OCI-LY1 (cell line): Measurements from ENCODE around the gene TUFT1.

Source experiments
- H2AFZ ChIP-seq: fragments of 200-600 bp; sonication (generic), shearing (Covaris generic); 2 replicates; pipeline ENCODE4 v1.6.0; 2014; ENCODE audit warnings: antibody characterized with exemption, mild to moderate bottlenecking, low read length
- H3F3A ChIP-seq: fragments of 200-600 bp; sonication (generic), shearing (Covaris generic); 2 replicates; pipeline ENCODE4 v1.6.0; 2014; ENCODE audit warnings: mild to moderate bottlenecking, antibody characterized with exemption, low read length, moderate library complexity; ENCODE audit not compliant: insufficient read depth
- H3K27ac ChIP-seq: fragments of 200-600 bp; sonication (generic); 2 replicates; pipeline ENCODE4 v1.5.1; 2014; ENCODE audit warnings: low read length, mixed run types, mild to moderate bottlenecking, low read depth; ENCODE audit not compliant: poor library complexity, severe bottlenecking
- H3K27me3 ChIP-seq: fragments of 200-600 bp; sonication (generic); 2 replicates; pipeline ENCODE4 v1.6.0; 2014; ENCODE audit warnings: antibody characterized with exemption, mild to moderate bottlenecking, low read length, moderate library complexity; ENCODE audit not compliant: insufficient read depth
- H3K36me3 ChIP-seq: fragments of 200-600 bp; sonication (generic); 2 replicates; pipeline ENCODE4 v1.6.1; 2014; ENCODE audit warnings: mild to moderate bottlenecking, antibody characterized with exemption, low read length, moderate library complexity, mixed read lengths; ENCODE audit not compliant: insufficient read depth
- H3K4me1 ChIP-seq: fragments of 200-600 bp; sonication (generic); 2 replicates; pipeline ENCODE4 v1.5.1; 2014; ENCODE audit warnings: mild to moderate bottlenecking, low read length, moderate library complexity; ENCODE audit not compliant: insufficient read depth, severe bottlenecking
- H3K4me2 ChIP-seq: fragments of 200-600 bp; sonication (generic), shearing (Covaris generic); 2 replicates; pipeline ENCODE4 v1.6.1; 2014; ENCODE audit warnings: low read length
- H3K4me3 ChIP-seq: fragments of 200-600 bp; sonication (generic); 2 replicates; pipeline ENCODE4 v1.5.1; 2014; ENCODE audit warnings: low read length, low read depth, mild to moderate bottlenecking, mixed read lengths; ENCODE audit not compliant: poor library complexity, severe bottlenecking
- H3K79me2 ChIP-seq: fragments of 200-600 bp; shearing (Covaris generic); 2 replicates; pipeline ENCODE4 v1.6.1; 2016; ENCODE audit warnings: mixed run types, low read length, mixed read lengths; ENCODE audit not compliant: insufficient read depth
- H3K9ac ChIP-seq: fragments of 200-600 bp; sonication (generic), shearing (Covaris generic); 2 replicates; pipeline ENCODE4 v1.6.1; 2014; ENCODE audit warnings: mild to moderate bottlenecking, low read length, mixed read lengths
- H3K9me2 ChIP-seq: fragments of 200-600 bp; sonication (generic), shearing (Covaris generic); 2 replicates; pipeline ENCODE4 v1.6.1; 2014; ENCODE audit warnings: low read depth, mild to moderate bottlenecking, low read length, mixed read lengths
- H3K9me3 ChIP-seq: fragments of 200-600 bp; shearing (Covaris generic); 2 replicates; pipeline ENCODE4 v1.6.1; 2014; ENCODE audit warnings: low read length, mixed read lengths
- H4K20me1 ChIP-seq: fragments of 200-600 bp; sonication (generic), shearing (Covaris generic); 2 replicates; pipeline ENCODE4 v1.6.0; 2016; ENCODE audit warnings: mild to moderate bottlenecking, low read length; ENCODE audit not compliant: insufficient read depth
- CTCF ChIP-seq: fragments of 200-600 bp; sonication (generic), shearing (Covaris generic); IDR thresholded peaks from 2 replicates; pipeline ENCODE4 v1.5.1; 2017; ENCODE audit warnings: mild to moderate bottlenecking, antibody characterized with exemption, low read length, moderate library complexity, mixed read lengths
- EZH2 ChIP-seq: fragments of 200-600 bp; sonication (generic), shearing (Covaris generic); IDR thresholded peaks from 2 replicates; pipeline ENCODE4 v1.8.0; 2017; ENCODE audit warnings: borderline replicate concordance, mixed run types, mild to moderate bottlenecking, antibody characterized with exemption, low read length, moderate library complexity, mixed read lengths

Gene TUFT1

GRCh38 chr1:151574575-151575529 is 34.7 kb downstream of the TUFT1 start:
- H3K27ac ChIP-seq, result no peak overlapping the region
- H3K27me3 ChIP-seq, result no peaks in the 10 kb centered on the region
- no peak overlapping the region for H2AFZ ChIP-seq
- H3K9me3 ChIP-seq, result no peaks in the 10 kb centered on the region
- H3K4me1 ChIP-seq, result no peaks in the 10 kb centered on the region
- H3K9ac ChIP-seq, result no peak overlapping the region
- H3K4me2 ChIP-seq, result no peak overlapping the region
- no peaks in the 10 kb centered on the region for H3K9me2 ChIP-seq
- no peaks in the 10 kb centered on the region for H3K79me2 ChIP-seq
- no peaks in the 10 kb centered on the region for H4K20me1 ChIP-seq
- no peaks in the 10 kb centered on the region for H3F3A ChIP-seq
- H3K4me3 ChIP-seq, result no peak overlapping the region
- TF ChIP-seq CTCF, result no peak
- TF ChIP-seq EZH2, result no peak
- H3K36me3 ChIP-seq, result 0 out of 2 replicates have a peak, but pooled peaks cover under 1% of the 10 kb centered on the region

DNA sequence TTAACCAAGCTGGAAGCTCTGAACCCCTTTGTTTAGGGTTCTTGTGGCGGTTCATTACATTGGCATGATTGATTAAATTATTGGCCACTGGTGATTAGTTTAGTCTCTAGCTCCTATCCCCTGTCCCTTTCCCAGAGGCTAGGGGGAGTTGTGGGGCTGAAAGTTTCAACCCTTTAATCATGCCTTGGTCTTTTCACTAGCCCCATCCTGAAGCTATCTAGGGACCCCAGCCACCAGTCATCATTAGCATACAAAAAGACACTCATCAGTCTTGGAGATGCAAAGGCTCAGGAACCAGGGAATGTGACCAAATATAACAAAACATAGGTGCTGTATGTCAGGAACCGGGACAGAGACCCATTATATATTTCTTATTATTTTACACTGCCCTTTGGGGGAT is 37.1 kb downstream of the TUFT1 start:
- H3K27me3 ChIP-seq, result no peaks in the 10 kb centered on the region

GRCh38 chr1:151578941-151579340 is 38.8 kb downstream of the TUFT1 start:
- Histone ChIP-seq H3F3A (no peaks in the 10 kb centered on the region), H3K9ac (no peak overlapping the region), H2AFZ (no peak overlapping the region), H3K36me3 (0 out of 2 replicates have a peak, but pooled peaks cover 3% of the 10 kb centered on the region), H4K20me1 (no peaks in the 10 kb centered on the region), H3K9me3 (no peaks in the 10 kb centered on the region), H3K4me2 (no peak overlapping the region), H3K79me2 (no peaks in the 10 kb centered on the region), H3K4me3 (no peak overlapping the region), H3K27me3 (no peaks in the 10 kb centered on the region), H3K9me2 (no peaks in the 10 kb centered on the region), H3K27ac (no peak overlapping the region), H3K4me1 (no peaks in the 10 kb centered on the region)
- no peak for TF ChIP-seq CTCF
- TF ChIP-seq EZH2, result no peak

More for the DNA sequence above, 37.1 kb downstream of the TUFT1 start:
- H3K4me1 ChIP-seq, result no peaks in the 10 kb centered on the region
- no peaks in the 10 kb centered on the region for H3F3A ChIP-seq
- H3K9ac ChIP-seq, result no peak overlapping the region
- no peak overlapping the region for H3K4me3 ChIP-seq
- no peak overlapping the region for H3K4me2 ChIP-seq
- H3K9me2 ChIP-seq, result no peaks in the 10 kb centered on the region
- no peak overlapping the region for H2AFZ ChIP-seq
- no peaks in the 10 kb centered on the region for H3K79me2 ChIP-seq
- H3K27ac ChIP-seq, result no peak overlapping the region
- H3K9me3 ChIP-seq, result no peaks in the 10 kb centered on the region
- H3K36me3 ChIP-seq, result 0 out of 2 replicates have a peak, but pooled peaks cover 3% of the 10 kb centered on the region
- TF ChIP-seq CTCF, result no peak
- no peak for TF ChIP-seq EZH2
- H4K20me1 ChIP-seq, result no peaks in the 10 kb centered on the region
